K562 (cell line): ENCODE measurements around the gene ACOD1. TPM values are rescaled to one million over a fixed set of nuclear protein-coding genes. Genes with fewer than 3 reads are reported as not detected.

ENCODE experiments used
- ATAC-seq: fragments of 200-7000 bp; cut with Tn5 transposase; 3 replicates; pipeline ENCODE4 v1.9.1; 2020; ENCODE audit warnings: moderate library complexity
- BruUV-seq: library from RNA; stranded (reverse); fragments of 400-500 nt; replicated peaks from 2 replicates; lab custom pipeline; 2021; lab: Mats Ljungman, UMichigan
- CTCF ChIA-PET: fragments of 300-600 bp; formaldehyde crosslinking; extraction: SDS; loops from one replicate; lab custom pipeline; 2021; ENCODE audit warnings: low intra/inter-chr PET ratio; lab: Yijun Ruan, JAX
- POLR2A ChIA-PET: fragments of 300-600, 350-650 bp; sonication (Branson Sonifier 250); formaldehyde crosslinking; extraction: SDS; loops from one replicate; lab custom pipeline; 2021; ENCODE audit warnings: antibody characterized with exemption, inconsistent platforms; lab: Yijun Ruan, JAX
- DNase-seq, 4 experiments: peaks; one replicate each; pipeline versions ENCODE4 v3.0.0 to v3.0.0-alpha.2; 2011 to 2018; ENCODE audit warnings: low spot score in 3 of 4, mixed read lengths in 3 of 4; ENCODE audit errors: extremely low read depth in 1 of 4
- FAIRE-seq: peaks from 2 replicates; lab custom pipeline; 2011; peaks lifted over from hg19 to GRCh38; lab: Jason Lieb, UNC
- H2AFZ ChIP-seq: 2 replicates; pipeline ENCODE4 v1.6.0; 2011; ENCODE audit warnings: low read depth, low read length, control low read depth, inconsistent platforms
- H3K27ac ChIP-seq: fragments of 200-600 bp; 3 replicates; pipeline ENCODE4 v1.8.0; 2011; ENCODE audit warnings: low read depth, mild to moderate bottlenecking, control low read depth, inconsistent platforms, low read length, moderate library complexity, mixed read lengths; ENCODE audit errors: extremely low read depth
- H3K27me3 ChIP-seq, 2 experiments: fragments of 300-600 bp in 1 of 2; 2 replicates in 1 of 2; 3 replicates in 1 of 2; pipeline versions ENCODE4 v1.6.0 to v1.8.0; 2011; ENCODE audit warnings: inconsistent platforms in 2 of 2, low read length in 2 of 2, mild to moderate bottlenecking in 1 of 2, mixed read lengths in 1 of 2, moderate library complexity in 1 of 2; ENCODE audit not compliant: control insufficient read depth in 2 of 2, insufficient read depth in 2 of 2
- H3K36me3 ChIP-seq: fragments of 300-600 bp; 3 replicates; pipeline ENCODE4 v1.8.0; 2011; ENCODE audit warnings: mild to moderate bottlenecking, low read length, inconsistent platforms; ENCODE audit not compliant: control insufficient read depth, insufficient read depth
- H3K4me1 ChIP-seq, 2 experiments: fragments of 200-600 bp in 1 of 2; replicated peaks in 1 of 2; 2 replicates in 1 of 2; 3 replicates in 1 of 2; pipeline versions ENCODE4 v1.5.1 to v1.8.0; 2011; ENCODE audit warnings: inconsistent platforms in 2 of 2, low read length in 2 of 2, mild to moderate bottlenecking in 1 of 2, mixed read lengths in 1 of 2, moderate library complexity in 1 of 2; ENCODE audit not compliant: control insufficient read depth in 2 of 2, insufficient read depth in 2 of 2
- H3K4me2 ChIP-seq: 2 replicates; pipeline ENCODE4 v1.6.1; 2011; ENCODE audit warnings: low read length, control low read depth, inconsistent platforms, mixed read lengths; ENCODE audit not compliant: insufficient read depth
- H3K4me3 ChIP-seq: fragments of 200-600 bp; sonication (generic), shearing (Covaris generic); 2 replicates; pipeline ENCODE4 v1.5.1; 2016; ENCODE audit warnings: control low read depth, inconsistent platforms
- H3K79me2 ChIP-seq: fragments of 200-600 bp; 3 replicates; pipeline ENCODE4 v1.8.0; 2011; ENCODE audit warnings: low read length, inconsistent platforms; ENCODE audit not compliant: control insufficient read depth, insufficient read depth
- H3K9ac ChIP-seq, 2 experiments: 2 replicates each; pipeline versions ENCODE4 v1.6.0 to v1.6.1; 2011; ENCODE audit warnings: low read depth in 2 of 2, low read length in 2 of 2, control low read depth in 1 of 2, inconsistent platforms in 1 of 2, mild to moderate bottlenecking in 1 of 2, mixed read lengths in 1 of 2; ENCODE audit not compliant: insufficient read depth in 1 of 2
- H3K9me1 ChIP-seq: one replicate; pipeline ENCODE4 v1.6.0; 2011; ENCODE audit warnings: inconsistent platforms, mild to moderate bottlenecking, low read length, moderate library complexity; ENCODE audit not compliant: control insufficient read depth, insufficient read depth
- H3K9me3 ChIP-seq: replicated peaks from 2 replicates; pipeline ENCODE4 v1.5.1; 2011; ENCODE audit warnings: low read depth, low read length, inconsistent platforms; ENCODE audit not compliant: control insufficient read depth, insufficient read depth
- H4K20me1 ChIP-seq: replicated peaks from 2 replicates; pipeline ENCODE4 v1.6.1; 2011; ENCODE audit warnings: low read length, inconsistent platforms, mixed read lengths; ENCODE audit not compliant: control insufficient read depth, insufficient read depth
- FOXM1 ChIP-seq, 2 experiments: fragments of 450-650 bp in 1 of 2; sonication (generic) in 1 of 2; formaldehyde crosslinking in 1 of 2; IDR thresholded peaks; 2 replicates each; pipeline versions ENCODE4 v1.6.1 to v1.9.0; 2017 to 2022; ENCODE audit warnings: low read depth in 2 of 2, mild to moderate bottlenecking in 2 of 2, missing genetic modification reagents in 1 of 2, moderate library complexity in 1 of 2
- GMEB1 ChIP-seq: fragments of 250-450 bp; sonication (Bioruptor Pico); IDR thresholded peaks from 2 replicates; pipeline ENCODE4 v1.4.0; 2020; ENCODE audit warnings: mild to moderate bottlenecking
- PML ChIP-seq: IDR thresholded peaks from 2 replicates; pipeline ENCODE4 v1.6.1; 2012; ENCODE audit warnings: low read length, inconsistent platforms
- WGBS: fragments of 100-300 bp; shearing (Covaris generic); methylation state at CpG from one replicate; pipeline ENCODE4 v1.1.6; 2016; ENCODE audit warnings: low coverage, mixed read lengths; ENCODE audit not compliant: insufficient coverage; ENCODE audit errors: missing lambda C conversion rate; 5-methylcytosine and 5-hydroxymethylcytosine counted together
- in situ Hi-C: fragments of 300-500 bp; cut with MboI; formaldehyde crosslinking; loops from 4 replicates; pipeline ENCODE4 v1.15.0; 2018; ENCODE audit warnings: inconsistent platforms, mixed read lengths
- intact Hi-C: fragments of 100-400 bp; cut with micrococcal nuclease; formaldehyde crosslinking; loops from 2 replicates; pipeline ENCODE4 v1.14.2; 2022
- polyA plus RNA-seq, 8 experiments: library from polyadenylated mRNA; depleted of rRNA in 4 of 8; stranded (reverse) in 5 of 8; unstranded in 3 of 8; fragments of >200 nt; fragmentation: Nextera tagmentation in 2 of 8; fragmentation: Illumina TruSeq in 1 of 8; extraction: Ambion mirVana in 2 of 8; extraction: Trizol in 1 of 8; gene quantifications; 2 replicates each; pipeline versions ENCODE4 v1.2.1 to v1.2.3, GENCODE V29; 2011 to 2014; ENCODE audit warnings: inconsistent platforms in 1 of 8, missing spikeins in 1 of 8
- total RNA-seq, 7 experiments: library from RNA; depleted of rRNA in 6 of 7; stranded (reverse); fragments of >200 nt in 6 of 7; fragmentation: Illumina TruSeq in 2 of 7; extraction: Trizol in 2 of 7; gene quantifications; 2 replicates each; pipeline versions ENCODE4 v1.2.1 to v1.2.3, GENCODE V29; 2011 to 2021; ENCODE audit warnings: low replicate concordance in 1 of 7

ACOD1 gene
- total and polyA plus RNA-seq, 9 of the 15 experiments (the other 6 are each of a cell fraction or from before 2014, with no cell fraction given), result not detected

DNA sequence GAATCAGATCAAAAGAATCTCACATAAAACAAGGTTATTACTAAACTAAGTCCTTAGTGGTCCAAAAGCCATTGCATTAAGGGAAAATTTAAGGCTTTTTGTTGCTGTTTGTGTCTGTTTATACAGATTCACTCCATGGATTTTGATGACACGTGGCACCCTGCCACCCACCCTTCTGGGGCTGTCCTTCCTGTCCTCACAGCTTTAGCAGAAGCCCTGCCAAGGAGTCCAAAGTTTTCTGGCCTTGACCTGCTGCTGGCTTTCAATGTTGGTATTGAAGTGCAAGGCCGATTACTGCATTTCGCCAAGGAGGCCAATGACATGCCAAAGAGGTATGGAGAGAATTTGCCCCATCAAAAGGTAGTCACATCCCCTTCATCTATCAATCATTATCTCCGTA, 6.9 kb downstream of the ACOD1 start:
- H4K20me1 ChIP-seq, result no peaks in the 10 kb centered on the region
- intact Hi-C loops (no loop called here), in situ Hi-C loops (no loop called here)
- H3K9me1 ChIP-seq, result no peaks in the 10 kb centered on the region
- no peak overlapping the region for H3K27ac ChIP-seq
- no peak overlapping the region for H3K4me3 ChIP-seq
- no peak overlapping the region for H2AFZ ChIP-seq
- no peak for TF ChIP-seq FOXM1 (IDR thresholded peaks at IDR 0.05; ENCODE audit: low read depth)
- TF ChIP-seq FOXM1 (CRISPR knock-in tag; IDR thresholded peaks at IDR 0.05; ENCODE audit: low read depth), result no peak
- no peak for TF ChIP-seq PML
- no peaks in the 10 kb centered on the region for H3K9me3 ChIP-seq
- POLR2A ChIA-PET, result interaction anchor here (1.2 kb wide), 1 partner anchor 14 kb away, joined by 3 read pairs; no protein-coding TSS in a partner anchor
- H3K79me2 ChIP-seq, result no peaks in the 10 kb centered on the region
- BruUV-seq, result no TSS peak
- 0% methylated on average over 4 of the region's 4 CpGs for WGBS
- DNase-seq, result no peak
- CTCF ChIA-PET, result no interaction called here
- H3K9ac ChIP-seq, result no peak overlapping the region
- FAIRE-seq, result no peak
- no peak overlapping the region for H3K4me2 ChIP-seq
- H3K36me3 ChIP-seq, result no peaks in the 10 kb centered on the region
- H3K27me3 ChIP-seq, result no peaks in the 10 kb centered on the region; a peak in 2 of 5 replicates
- ATAC-seq, result no peak
- no peaks in the 10 kb centered on the region for H3K4me1 ChIP-seq

DNA sequence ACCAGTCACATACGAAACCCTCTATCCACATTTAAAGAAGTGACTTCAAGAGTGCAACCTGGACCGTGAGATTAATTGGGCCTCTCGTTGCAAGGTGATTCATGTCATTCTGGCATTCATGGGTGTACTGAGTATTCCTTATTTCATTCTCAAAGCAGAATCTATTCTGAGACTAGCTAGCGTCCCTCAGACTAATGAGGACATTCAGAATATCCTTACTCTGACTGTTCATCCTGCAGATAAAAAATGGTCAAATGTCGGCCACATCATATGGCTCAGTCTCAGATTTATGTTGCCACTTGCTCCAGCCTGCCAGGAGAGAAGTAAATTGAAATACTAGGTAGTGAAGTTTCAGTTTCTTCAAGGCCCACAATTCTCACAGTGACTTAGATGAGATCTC, 7.3 kb downstream of the ACOD1 start:
- no peak for DNase-seq
- no peaks in the 10 kb centered on the region for H3K79me2 ChIP-seq
- H3K4me1 ChIP-seq, result no peaks in the 10 kb centered on the region
- intact Hi-C loops (no loop called here), in situ Hi-C loops (no loop called here)
- no peaks in the 10 kb centered on the region for H3K36me3 ChIP-seq
- H4K20me1 ChIP-seq, result no peaks in the 10 kb centered on the region
- ChIA-PET CTCF (no interaction called here), POLR2A (no interaction called here)
- WGBS, result 2% methylated on average over 5 of the region's 5 CpGs
- no peaks in the 10 kb centered on the region for H3K9me3 ChIP-seq
- no peaks in the 10 kb centered on the region; a peak in 2 of 5 replicates for H3K27me3 ChIP-seq
- H2AFZ ChIP-seq, result no peak overlapping the region
- TF ChIP-seq GMEB1 (CRISPR knock-in tag), result no peak
- H3K27ac ChIP-seq, result no peak overlapping the region
- BruUV-seq, result no TSS peak
- H3K9me1 ChIP-seq, result no peaks in the 10 kb centered on the region
- no peak overlapping the region for H3K4me3 ChIP-seq
- no peak overlapping the region for H3K9ac ChIP-seq
- no peak overlapping the region for H3K4me2 ChIP-seq
- FAIRE-seq, result no peak
- ATAC-seq, result no peak
